HFFc6 (cell line): ENCODE measurements around the gene SIL1. TPM values are rescaled to one million over a fixed set of nuclear protein-coding genes. Genes with fewer than 3 reads are reported as not detected.

Source experiments
- DNase-seq: peaks from one replicate; pipeline ENCODE4 v3.0.0-alpha.2; 2018
- H3K27ac Mint-ChIP-seq: 2 replicates; pipeline ENCODE4 v1.8.0; 2020; ENCODE audit warnings: mild to moderate bottlenecking, mixed read lengths
- H3K27me3 Mint-ChIP-seq: 2 replicates; pipeline ENCODE4 v1.8.0; 2021; ENCODE audit warnings: mild to moderate bottlenecking, moderate library complexity, mixed read lengths; ENCODE audit not compliant: insufficient read depth
- H3K36me3 Mint-ChIP-seq: 2 replicates; pipeline ENCODE4 v1.8.0; 2021; ENCODE audit warnings: low read depth, mixed read lengths
- H3K4me1 Mint-ChIP-seq: 2 replicates; pipeline ENCODE4 v1.8.0; 2020; ENCODE audit warnings: low read depth, mixed read lengths
- H3K4me3 Mint-ChIP-seq: 2 replicates; pipeline ENCODE4 v1.8.0; 2020; ENCODE audit warnings: mild to moderate bottlenecking, moderate library complexity, mixed read lengths
- H3K9me3 Mint-ChIP-seq: 2 replicates; pipeline ENCODE4 v1.8.0; 2020; ENCODE audit warnings: mild to moderate bottlenecking, mixed read lengths
- CTCF ChIP-seq: fragments of 200-600 bp; sonication (generic); IDR thresholded peaks from 2 replicates; pipeline ENCODE4 v1.5.0; 2021; ENCODE audit warnings: antibody characterized with exemption, mild to moderate bottlenecking
- total RNA-seq, 6 experiments: library from RNA; stranded (reverse); fragmentation: NEBNext Ultra II Directional; extraction: Animal tissue kit (Norgen Biotek cat#: 25700); gene quantifications; 2 replicates in 1 of 6; 3 replicates in 5 of 6; pipeline ENCODE4 v1.2.3, GENCODE V29; 2021

Gene SIL1
- total RNA-seq, 6 experiments from 2014 or later, result 64.7 to 84.7 (median 78.7) TPM

DNA sequence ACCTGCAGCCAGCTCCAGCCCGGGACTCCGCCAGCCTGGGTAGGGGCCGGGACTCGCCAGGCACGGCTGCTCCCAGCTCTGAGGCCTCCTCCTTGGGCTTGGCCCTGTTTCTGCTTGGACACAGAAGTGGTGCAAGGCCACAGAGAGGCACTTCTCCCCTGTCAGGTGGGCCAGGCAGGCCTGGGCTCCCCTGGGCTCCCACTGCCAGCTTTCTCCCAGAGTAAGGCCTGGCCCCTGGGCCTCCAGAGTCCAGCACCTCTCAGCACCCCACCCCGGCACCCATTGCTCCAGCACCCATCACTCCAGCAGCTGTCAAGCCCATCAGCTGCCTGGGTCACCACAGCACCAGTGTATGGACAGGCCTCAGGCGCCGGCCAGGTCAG, 251.9 kb downstream of the SIL1 start:
- no peak for DNase-seq
- H3K27me3 Mint-ChIP-seq, result peaks cover 4% of the 10 kb centered on the region
- 0 out of 2 replicates have a peak, but pooled peaks cover 5% of the 10 kb centered on the region for H3K4me1 Mint-ChIP-seq
- peaks cover under 1% of the 10 kb centered on the region; the same call in 1 of the 2 replicates for H3K36me3 Mint-ChIP-seq
- no peak overlapping the region for H3K27ac Mint-ChIP-seq
- H3K9me3 Mint-ChIP-seq, result no peaks in the 10 kb centered on the region
- no peak for TF ChIP-seq CTCF
- H3K4me3 Mint-ChIP-seq, result no peak overlapping the region

DNA sequence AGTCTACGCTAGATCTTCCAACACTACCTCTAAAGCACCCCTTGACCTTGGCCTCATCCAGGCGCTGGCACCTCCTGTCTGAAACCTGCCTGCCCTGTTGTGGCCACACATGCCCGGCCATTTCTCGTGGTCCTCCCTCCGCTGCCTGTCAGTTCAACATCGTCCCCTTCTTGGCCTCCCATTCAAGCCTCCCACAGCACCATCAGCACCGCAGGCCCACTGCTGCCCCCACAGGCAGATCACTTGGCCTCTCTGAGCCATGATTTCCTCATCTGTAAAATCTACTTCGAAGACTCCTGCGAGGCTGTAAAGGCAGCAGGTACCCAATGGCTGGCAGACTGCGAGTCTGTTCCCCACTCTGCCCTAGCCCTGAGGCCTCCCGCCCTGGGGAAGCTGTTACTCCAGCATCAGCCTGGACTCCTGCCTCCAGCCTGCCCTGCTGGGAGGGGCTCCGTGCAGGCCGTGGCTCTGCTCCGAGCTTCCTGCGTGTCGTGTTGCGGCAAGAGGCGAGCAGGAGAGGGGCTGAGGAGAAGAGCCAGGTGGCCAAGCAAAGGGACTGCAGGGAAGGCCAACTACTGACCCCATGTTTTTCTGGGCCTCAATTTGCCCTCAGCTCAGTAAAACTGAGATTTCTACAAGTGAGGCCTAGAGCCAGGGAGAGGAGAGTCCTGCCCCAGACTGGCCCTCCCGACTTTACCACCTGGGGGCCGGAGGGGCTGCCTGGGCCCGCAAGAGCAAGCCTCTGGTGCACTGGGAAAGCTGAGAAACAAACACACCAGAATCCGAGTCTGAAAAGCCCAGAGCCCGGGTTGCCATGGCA, 252.5 kb downstream of the SIL1 start:
- TF ChIP-seq CTCF, result 0 out of 2 replicates have a peak, but pooled peaks have one; percentile 17
- Mint-ChIP-seq H3K36me3 (peaks cover 6% of the 10 kb centered on the region), H3K4me3 (no peak overlapping the region), H3K9me3 (no peaks in the 10 kb centered on the region), H3K4me1 (0 out of 2 replicates have a peak, but pooled peaks cover 5% of the 10 kb centered on the region), H3K27ac (no peak overlapping the region), H3K27me3 (peaks cover 4% of the 10 kb centered on the region)
- no peak for DNase-seq

GRCh38 chr5:138944527-138945322, 253.4 kb downstream of the SIL1 start:
- no peak overlapping the region for H3K27ac Mint-ChIP-seq
- 0 out of 2 replicates have a peak, but pooled peaks cover under 1% of the 10 kb centered on the region for H3K4me1 Mint-ChIP-seq
- no peaks in the 10 kb centered on the region for H3K9me3 Mint-ChIP-seq
- H3K27me3 Mint-ChIP-seq, result peaks cover 3% of the 10 kb centered on the region
- H3K4me3 Mint-ChIP-seq, result no peak overlapping the region
- TF ChIP-seq CTCF, result no peak
- DNase-seq, result no peak
- peaks cover 8% of the 10 kb centered on the region for H3K36me3 Mint-ChIP-seq

- H3K4me1 Mint-ChIP-seq, result no peaks in the 10 kb centered on the region
- no peaks in the 10 kb centered on the region for H3K9me3 Mint-ChIP-seq
- no peak overlapping the region for H3K4me3 Mint-ChIP-seq
- peaks cover 8% of the 10 kb centered on the region for H3K36me3 Mint-ChIP-seq
- H3K27ac Mint-ChIP-seq, result no peak overlapping the region
- no peak for DNase-seq
- TF ChIP-seq CTCF, result no peak
- H3K27me3 Mint-ChIP-seq, result peaks cover 8% of the 10 kb centered on the region
Measured at GRCh38 chr5:138943599-138944173, 254.5 kb downstream of the SIL1 start.

DNA sequence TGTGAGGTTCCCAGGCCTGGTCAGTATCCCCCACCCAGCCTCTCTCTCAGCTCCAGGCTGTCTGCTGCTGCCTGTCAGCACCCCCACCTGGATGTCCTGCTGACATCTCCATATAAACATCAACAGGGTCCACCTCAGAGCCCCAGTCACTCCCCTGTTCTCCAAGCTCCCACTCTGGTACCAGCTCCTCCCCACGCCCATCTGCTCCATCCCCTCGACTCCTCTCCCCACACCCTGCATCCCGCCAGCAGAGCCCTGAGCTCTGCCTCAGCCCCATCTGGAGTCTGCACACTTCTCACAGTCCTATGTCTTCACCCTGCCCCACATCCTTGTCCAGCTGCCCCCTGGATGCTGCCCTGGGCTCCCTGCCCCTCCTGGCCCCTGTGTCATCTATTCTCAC, 255.3 kb downstream of the SIL1 start:
- H3K27ac Mint-ChIP-seq, result no peak overlapping the region
- no peaks in the 10 kb centered on the region for H3K9me3 Mint-ChIP-seq
- no peak overlapping the region for H3K4me3 Mint-ChIP-seq
- no peak for DNase-seq
- peaks cover 12% of the 10 kb centered on the region for H3K27me3 Mint-ChIP-seq
- H3K4me1 Mint-ChIP-seq, result no peaks in the 10 kb centered on the region
- H3K36me3 Mint-ChIP-seq, result peaks cover 8% of the 10 kb centered on the region
- no peak for TF ChIP-seq CTCF
